Esophagus muscularis mucosa (tissue), 4 donors: ENCODE data around the gene LMNA. TPM values are rescaled to one million over a fixed set of nuclear protein-coding genes. Genes with fewer than 3 reads are reported as not detected.

Experiments
- DNase-seq: peaks from one replicate; pipeline ENCODE4 v3.0.0-alpha.2; 2017; ENCODE audit errors: extremely low spot score
- H3K27ac ChIP-seq, 4 donors: fragments of 200-600 bp; sonication (generic); replicated peaks in 1 of 4; 1 replicate in 3 of 4; 2 replicates in 1 of 4; pipeline ENCODE4 v1.5.1; 2016 to 2019; ENCODE audit warnings: mild to moderate bottlenecking in 1 of 4
- H3K27me3 ChIP-seq, 4 donors: fragments of 200-600 bp; sonication (generic); one replicate each; pipeline versions ENCODE4 v1.5.1 to v1.6.0; 2016 to 2019
- H3K36me3 ChIP-seq, 4 donors: fragments of 200-600 bp; sonication (generic); one replicate each; pipeline ENCODE4 v1.5.1; 2016 to 2019
- H3K4me1 ChIP-seq, 4 donors: fragments of 200-600 bp; sonication (generic); one replicate each; pipeline ENCODE4 v1.5.1; 2016 to 2019
- H3K4me3 ChIP-seq, 4 donors: fragments of 200-600 bp; sonication (generic); 1 replicate in 2 of 4; 2 replicates in 2 of 4; pipeline ENCODE4 v1.5.1; 2016 to 2019; ENCODE audit warnings: mild to moderate bottlenecking in 4 of 4, moderate library complexity in 1 of 4
- H3K9me3 ChIP-seq, 4 donors: fragments of 200-600 bp; sonication (generic); 1 replicate in 3 of 4; 2 replicates in 1 of 4; pipeline ENCODE4 v1.5.1; 2016 to 2019
- CTCF ChIP-seq, 3 experiments: fragments of 200-600 bp in 2 of 3; fragments of 450-650 bp in 1 of 3; sonication (generic) in 2 of 3; IDR thresholded peaks; one replicate each; pipeline ENCODE4 v1.5.1; 2017 to 2019; ENCODE audit warnings: antibody characterized with exemption in 3 of 3, mild to moderate bottlenecking in 2 of 3, moderate library complexity in 1 of 3
- EP300 ChIP-seq: sonication (generic); formaldehyde crosslinking; IDR thresholded peaks from one replicate; pipeline ENCODE4 v1.6.1; 2017; ENCODE audit warnings: antibody characterized with exemption
- POLR2A ChIP-seq: fragments of 450-650 bp; IDR thresholded peaks from one replicate; pipeline ENCODE4 v1.6.1; 2017; ENCODE audit warnings: antibody characterized with exemption, moderate library complexity, mild to moderate bottlenecking, low read depth
- POLR2AphosphoS5 ChIP-seq, 2 donors: sonication (generic); formaldehyde crosslinking; IDR thresholded peaks; one replicate each; pipeline ENCODE4 v1.6.1; 2017; ENCODE audit warnings: antibody characterized with exemption in 2 of 2
- WGBS: methylation state at CpG from one replicate; pipeline ENCODE4 v1.1.5; 2018; 5-methylcytosine and 5-hydroxymethylcytosine counted together
- intact Hi-C: fragments of 100-400 bp; cut with DNase I; formaldehyde crosslinking; loops from one replicate; pipeline ENCODE4 v1.15.1; 2023
- total RNA-seq, 4 donors: library from RNA; depleted of rRNA; stranded (reverse); fragments of >200 nt; gene quantifications; one replicate each; pipeline versions ENCODE4 v1.1.0 to v1.2.1, GENCODE V29; 2016

Gene LMNA
- total RNA-seq, 4 donors from 2014 or later: 311 to 589 (median 380) TPM

- Histone ChIP-seq H3K36me3 (no peaks in the 10 kb centered on the region), H3K9me3 (no peaks in the 10 kb centered on the region), H3K4me3 (peak overlapping the region in 2 of 4 donors; percentile 3 to 32), H3K27me3 (no peaks in the 10 kb centered on the region), H3K4me1 (peaks cover 35 to 44% (median 42%) of the 10 kb centered on the region in 4 donors), H3K27ac (peak overlapping the region; percentile 78 to 86 (median 84))
- DNase-seq: peak; percentile 97
- TF ChIP-seq POLR2AphosphoS5 (IDR thresholded peaks at IDR 0.05) (peak; percentile 80 to 83), POLR2A (no peak), CTCF (IDR thresholded peaks at IDR 0.05) (peak in 2 of 3 experiments; percentile 97 to 99), EP300 (no peak)
- intact Hi-C loops: loop anchor here (1.0 to 5.0 kb wide), 2 partner anchors 33 to 115 kb away; partner anchors contain the start of gene PMF1
- WGBS: 23% methylated on average over 12 of the region's 14 CpGs
These were observed 17.7 kb upstream of the LMNA start for GRCh38 chr1:156096640-156097391.

- DNase-seq: no peak
- peaks cover 43 to 52% (median 50%) of the 10 kb centered on the region in 4 donors for H3K4me1 ChIP-seq
- no peaks in the 10 kb centered on the region for H3K9me3 ChIP-seq
- 83% methylated on average over 9 of the region's 9 CpGs for WGBS
- TF ChIP-seq CTCF (IDR thresholded peaks at IDR 0.05) (no peak), POLR2A (no peak)
- no peaks in the 10 kb centered on the region for H3K36me3 ChIP-seq
- no peaks in the 10 kb centered on the region for H3K27me3 ChIP-seq
- peak overlapping the region; percentile 78 to 86 (median 84) for H3K27ac ChIP-seq
- no peak overlapping the region for H3K4me3 ChIP-seq
- intact Hi-C loops: loop anchor here (5.0 kb wide), 1 partner anchor 115 kb away; the partner anchor contains the start of gene PMF1
These were observed 16.9 kb upstream of the LMNA start for GRCh38 chr1:156097499-156098178.

GRCh38 chr1:156098784-156099183 is 15.7 kb upstream of the LMNA start:
- intact Hi-C loops: loop anchor here (5.0 kb wide), 1 partner anchor 114 kb away; the partner anchor contains the start of gene PMF1
- H3K4me1 ChIP-seq: peaks cover 55 to 64% (median 62%) of the 10 kb centered on the region in 4 donors

GRCh38 chr1:156099282-156099681 is 15.2 kb upstream of the LMNA start:
- Histone ChIP-seq H3K27me3 (no peaks in the 10 kb centered on the region), H3K27ac (peak overlapping the region in 3 of 4 donors; percentile 2 to 14 (median 5)), H3K4me1 (peaks cover 59 to 69% (median 67%) of the 10 kb centered on the region in 4 donors), H3K4me3 (no peak overlapping the region), H3K9me3 (no peaks in the 10 kb centered on the region), H3K36me3 (no peaks in the 10 kb centered on the region)
- no peak for DNase-seq
- 83% methylated on average over 3 of the region's 3 CpGs for WGBS
- intact Hi-C loops: loop anchor here (5.0 kb wide), 1 partner anchor 113 kb away; the partner anchor contains the start of gene PMF1
- TF ChIP-seq POLR2AphosphoS5 (IDR thresholded peaks at IDR 0.05): no peak
- TF ChIP-seq CTCF (IDR thresholded peaks at IDR 0.05): no peak
- no peak for TF ChIP-seq EP300
- no peak for TF ChIP-seq POLR2A

More at GRCh38 chr1:156098784-156099183, 15.7 kb upstream of the LMNA start:
- no peak overlapping the region for H3K4me3 ChIP-seq
- peak overlapping the region in 3 of 4 donors; percentile 2 to 83 (median 14) for H3K27ac ChIP-seq
- no peak for TF ChIP-seq POLR2A
- TF ChIP-seq POLR2AphosphoS5 (IDR thresholded peaks at IDR 0.05): no peak
- TF ChIP-seq EP300: no peak
- no peak for TF ChIP-seq CTCF (IDR thresholded peaks at IDR 0.05)
- no peaks in the 10 kb centered on the region for H3K27me3 ChIP-seq
- WGBS: 71% methylated on average over 1 of the region's 2 CpGs
- no peaks in the 10 kb centered on the region for H3K9me3 ChIP-seq
- no peak for DNase-seq
- H3K36me3 ChIP-seq: no peaks in the 10 kb centered on the region
